WTC11 (cell line): Measurements from ENCODE around the gene UBAC2. TPM values are rescaled to one million over a fixed set of nuclear protein-coding genes. Genes with fewer than 3 reads are reported as not detected.

Experiments
- ATAC-seq: fragments of 200-7000 bp; cut with Tn5 transposase; 2 replicates; pipeline ENCODE4 v1.10.0; 2021; ENCODE audit warnings: mild to moderate bottlenecking, moderate library complexity
- CTCF ChIA-PET: fragments of 300-600 bp; sonication (Branson Sonifier 250); formaldehyde crosslinking; loops from one replicate; lab custom pipeline; 2021; ENCODE audit warnings: antibody characterized with exemption; lab: Charles Lee
- POLR2A ChIA-PET: fragments of 350-600 bp; sonication (Branson Sonifier 250); formaldehyde crosslinking; loops from one replicate; lab custom pipeline; 2021; ENCODE audit warnings: antibody characterized with exemption; lab: Charles Lee
- DNase-seq: peaks from one replicate; pipeline ENCODE4 v3.0.0; 2021; ENCODE audit warnings: low spot score
- H3K27ac Mint-ChIP-seq: 2 replicates; pipeline ENCODE4 v1.8.0; 2021; ENCODE audit warnings: mixed read lengths
- H3K27me3 Mint-ChIP-seq: 2 replicates; pipeline ENCODE4 v1.8.0; 2021; ENCODE audit warnings: low read depth, mild to moderate bottlenecking, moderate library complexity, mixed read lengths
- H3K36me3 Mint-ChIP-seq: 2 replicates; pipeline ENCODE4 v1.8.0; 2021; ENCODE audit warnings: mixed read lengths
- H3K4me1 Mint-ChIP-seq: 2 replicates; pipeline ENCODE4 v1.8.0; 2022; ENCODE audit warnings: mixed read lengths
- H3K4me3 Mint-ChIP-seq: 2 replicates; pipeline ENCODE4 v1.8.0; 2021; ENCODE audit warnings: mild to moderate bottlenecking, moderate library complexity, mixed read lengths
- H3K9me3 Mint-ChIP-seq: 2 replicates; pipeline ENCODE4 v1.8.0; 2021; ENCODE audit warnings: mixed read lengths
- ELF4 ChIP-seq: sonication (generic); formaldehyde crosslinking; IDR thresholded peaks from 2 replicates; pipeline ENCODE4 v1.8.1; 2022; ENCODE audit warnings: low read depth, mild to moderate bottlenecking, moderate library complexity, missing genetic modification reagents
- FOXK1 ChIP-seq: sonication (generic); formaldehyde crosslinking; IDR thresholded peaks from 2 replicates; pipeline ENCODE4 v1.8.0; 2022; ENCODE audit warnings: mild to moderate bottlenecking, moderate library complexity, missing genetic modification reagents
- GRHL2 ChIP-seq: fragments of 250-450 bp; sonication (Bioruptor Pico); IDR thresholded peaks from 2 replicates; pipeline ENCODE4 v1.8.0; 2022; ENCODE audit warnings: mild to moderate bottlenecking, moderate library complexity; ENCODE audit not compliant: insufficient replicate concordance, severe bottlenecking
- MYBL2 ChIP-seq: sonication (generic); formaldehyde crosslinking; IDR thresholded peaks from 2 replicates; pipeline ENCODE4 v1.8.1; 2023; ENCODE audit warnings: mild to moderate bottlenecking, moderate library complexity, missing genetic modification reagents
- RORB ChIP-seq: fragments of 250-450 bp; sonication (Bioruptor Pico); IDR thresholded peaks from 2 replicates; pipeline ENCODE4 v1.9.0; 2021; ENCODE audit warnings: mild to moderate bottlenecking
- SOX15 ChIP-seq: fragments of 250-450 bp; sonication (Bioruptor Pico); IDR thresholded peaks from 2 replicates; pipeline ENCODE4 v1.9.0; 2021; ENCODE audit warnings: mild to moderate bottlenecking
- TCF7 ChIP-seq: sonication (generic); formaldehyde crosslinking; IDR thresholded peaks from 2 replicates; pipeline ENCODE4 v1.8.0; 2022; ENCODE audit warnings: mild to moderate bottlenecking, low read depth, missing genetic modification reagents, moderate library complexity
- ZNF671 ChIP-seq: fragments of 250-450 bp; sonication (Bioruptor Pico); IDR thresholded peaks from 2 replicates; pipeline ENCODE4 v1.8.0; 2021; ENCODE audit warnings: mild to moderate bottlenecking
- total RNA-seq: library from RNA; stranded (reverse); gene quantifications from 3 replicates; pipeline ENCODE4 v1.2.3, GENCODE V29; 2021
- TF ChIP-seq, protein P1 (sequence below): sonication (generic); formaldehyde crosslinking; IDR thresholded peaks from 2 replicates; pipeline ENCODE4 v1.8.0; 2023; ENCODE audit warnings: mild to moderate bottlenecking, missing genetic modification reagents
- TF ChIP-seq, protein P2 (sequence below): sonication (generic); formaldehyde crosslinking; IDR thresholded peaks from 2 replicates; pipeline ENCODE4 v1.8.1; 2023; ENCODE audit warnings: mild to moderate bottlenecking, missing genetic modification reagents
- TF ChIP-seq, protein P3 (sequence below): sonication (generic); formaldehyde crosslinking; IDR thresholded peaks from 2 replicates; pipeline ENCODE4 v1.8.1; 2022; ENCODE audit warnings: low read depth, missing genetic modification reagents, borderline replicate concordance
- TF ChIP-seq, protein P4 (sequence below): fragments of 250-450 bp; sonication (Bioruptor Pico); IDR thresholded peaks from 2 replicates; pipeline ENCODE4 v1.8.0; 2021; ENCODE audit warnings: mild to moderate bottlenecking
- TF ChIP-seq, protein P5 (sequence below): sonication (generic); formaldehyde crosslinking; IDR thresholded peaks from 2 replicates; pipeline ENCODE4 v1.8.1; 2022; ENCODE audit warnings: mild to moderate bottlenecking, missing genetic modification reagents, moderate library complexity, borderline replicate concordance
- TF ChIP-seq, protein P6 (sequence below): fragments of 250-450 bp; sonication (Bioruptor Pico); IDR thresholded peaks from 2 replicates; pipeline ENCODE4 v2.1.2; 2022; ENCODE audit warnings: mild to moderate bottlenecking, moderate library complexity
- TF ChIP-seq, protein P7 (sequence below): sonication (generic); formaldehyde crosslinking; IDR thresholded peaks from 2 replicates; pipeline ENCODE4 v1.8.0; 2022; ENCODE audit warnings: missing genetic modification reagents
- TF ChIP-seq, protein P8 (sequence below): fragments of 200-600 bp; IDR thresholded peaks from 2 replicates; pipeline ENCODE4 v1.8.0; 2022; ENCODE audit warnings: antibody characterized with exemption
- TF ChIP-seq, protein P9 (sequence below): sonication (generic); formaldehyde crosslinking; IDR thresholded peaks from 2 replicates; pipeline ENCODE4 v1.8.0; 2022; ENCODE audit warnings: mild to moderate bottlenecking, missing genetic modification reagents

The UBAC2 gene
- total RNA-seq, 1 experiment from 2014 or later, result 64.7 TPM

DNA sequence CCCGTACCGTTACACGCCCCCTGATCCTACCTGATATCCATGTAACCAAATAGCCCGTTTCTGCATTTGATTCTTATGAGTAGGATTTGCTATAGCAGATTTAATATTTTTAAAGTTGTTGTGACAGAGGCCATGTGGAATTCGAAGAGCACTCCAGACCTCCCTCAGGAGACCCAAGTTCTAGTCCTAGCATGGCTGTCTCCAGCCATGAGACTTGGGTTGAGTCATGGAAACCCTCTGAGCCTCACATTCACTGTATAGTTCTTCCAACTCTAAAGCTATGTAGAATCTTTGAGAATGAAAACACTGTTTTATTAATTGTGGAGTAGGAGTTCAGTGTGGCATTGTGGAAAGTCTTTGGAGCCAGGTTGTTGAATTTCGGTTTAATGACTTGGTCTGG is 114.5 kb downstream of the UBAC2 start (continued):
- TF ChIP-seq, protein P1, sequence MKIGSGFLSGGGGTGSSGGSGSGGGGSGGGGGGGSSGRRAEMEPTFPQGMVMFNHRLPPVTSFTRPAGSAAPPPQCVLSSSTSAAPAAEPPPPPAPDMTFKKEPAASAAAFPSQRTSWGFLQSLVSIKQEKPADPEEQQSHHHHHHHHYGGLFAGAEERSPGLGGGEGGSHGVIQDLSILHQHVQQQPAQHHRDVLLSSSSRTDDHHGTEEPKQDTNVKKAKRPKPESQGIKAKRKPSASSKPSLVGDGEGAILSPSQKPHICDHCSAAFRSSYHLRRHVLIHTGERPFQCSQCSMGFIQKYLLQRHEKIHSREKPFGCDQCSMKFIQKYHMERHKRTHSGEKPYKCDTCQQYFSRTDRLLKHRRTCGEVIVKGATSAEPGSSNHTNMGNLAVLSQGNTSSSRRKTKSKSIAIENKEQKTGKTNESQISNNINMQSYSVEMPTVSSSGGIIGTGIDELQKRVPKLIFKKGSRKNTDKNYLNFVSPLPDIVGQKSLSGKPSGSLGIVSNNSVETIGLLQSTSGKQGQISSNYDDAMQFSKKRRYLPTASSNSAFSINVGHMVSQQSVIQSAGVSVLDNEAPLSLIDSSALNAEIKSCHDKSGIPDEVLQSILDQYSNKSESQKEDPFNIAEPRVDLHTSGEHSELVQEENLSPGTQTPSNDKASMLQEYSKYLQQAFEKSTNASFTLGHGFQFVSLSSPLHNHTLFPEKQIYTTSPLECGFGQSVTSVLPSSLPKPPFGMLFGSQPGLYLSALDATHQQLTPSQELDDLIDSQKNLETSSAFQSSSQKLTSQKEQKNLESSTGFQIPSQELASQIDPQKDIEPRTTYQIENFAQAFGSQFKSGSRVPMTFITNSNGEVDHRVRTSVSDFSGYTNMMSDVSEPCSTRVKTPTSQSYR, result no peak
- TF ChIP-seq ZNF671 (CRISPR knock-in tag), result no peak
- TF ChIP-seq, protein P2, sequence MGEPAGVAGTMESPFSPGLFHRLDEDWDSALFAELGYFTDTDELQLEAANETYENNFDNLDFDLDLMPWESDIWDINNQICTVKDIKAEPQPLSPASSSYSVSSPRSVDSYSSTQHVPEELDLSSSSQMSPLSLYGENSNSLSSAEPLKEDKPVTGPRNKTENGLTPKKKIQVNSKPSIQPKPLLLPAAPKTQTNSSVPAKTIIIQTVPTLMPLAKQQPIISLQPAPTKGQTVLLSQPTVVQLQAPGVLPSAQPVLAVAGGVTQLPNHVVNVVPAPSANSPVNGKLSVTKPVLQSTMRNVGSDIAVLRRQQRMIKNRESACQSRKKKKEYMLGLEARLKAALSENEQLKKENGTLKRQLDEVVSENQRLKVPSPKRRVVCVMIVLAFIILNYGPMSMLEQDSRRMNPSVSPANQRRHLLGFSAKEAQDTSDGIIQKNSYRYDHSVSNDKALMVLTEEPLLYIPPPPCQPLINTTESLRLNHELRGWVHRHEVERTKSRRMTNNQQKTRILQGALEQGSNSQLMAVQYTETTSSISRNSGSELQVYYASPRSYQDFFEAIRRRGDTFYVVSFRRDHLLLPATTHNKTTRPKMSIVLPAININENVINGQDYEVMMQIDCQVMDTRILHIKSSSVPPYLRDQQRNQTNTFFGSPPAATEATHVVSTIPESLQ (CRISPR knock-in tag), result no peak
- TF ChIP-seq TCF7 (CRISPR knock-in tag), result no peak
- TF ChIP-seq, protein P3, sequence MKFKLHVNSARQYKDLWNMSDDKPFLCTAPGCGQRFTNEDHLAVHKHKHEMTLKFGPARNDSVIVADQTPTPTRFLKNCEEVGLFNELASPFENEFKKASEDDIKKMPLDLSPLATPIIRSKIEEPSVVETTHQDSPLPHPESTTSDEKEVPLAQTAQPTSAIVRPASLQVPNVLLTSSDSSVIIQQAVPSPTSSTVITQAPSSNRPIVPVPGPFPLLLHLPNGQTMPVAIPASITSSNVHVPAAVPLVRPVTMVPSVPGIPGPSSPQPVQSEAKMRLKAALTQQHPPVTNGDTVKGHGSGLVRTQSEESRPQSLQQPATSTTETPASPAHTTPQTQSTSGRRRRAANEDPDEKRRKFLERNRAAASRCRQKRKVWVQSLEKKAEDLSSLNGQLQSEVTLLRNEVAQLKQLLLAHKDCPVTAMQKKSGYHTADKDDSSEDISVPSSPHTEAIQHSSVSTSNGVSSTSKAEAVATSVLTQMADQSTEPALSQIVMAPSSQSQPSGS (CRISPR knock-in tag), result no peak
- TF ChIP-seq, protein P4, sequence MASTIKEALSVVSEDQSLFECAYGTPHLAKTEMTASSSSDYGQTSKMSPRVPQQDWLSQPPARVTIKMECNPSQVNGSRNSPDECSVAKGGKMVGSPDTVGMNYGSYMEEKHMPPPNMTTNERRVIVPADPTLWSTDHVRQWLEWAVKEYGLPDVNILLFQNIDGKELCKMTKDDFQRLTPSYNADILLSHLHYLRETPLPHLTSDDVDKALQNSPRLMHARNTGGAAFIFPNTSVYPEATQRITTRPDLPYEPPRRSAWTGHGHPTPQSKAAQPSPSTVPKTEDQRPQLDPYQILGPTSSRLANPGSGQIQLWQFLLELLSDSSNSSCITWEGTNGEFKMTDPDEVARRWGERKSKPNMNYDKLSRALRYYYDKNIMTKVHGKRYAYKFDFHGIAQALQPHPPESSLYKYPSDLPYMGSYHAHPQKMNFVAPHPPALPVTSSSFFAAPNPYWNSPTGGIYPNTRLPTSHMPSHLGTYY, result no peak
- TF ChIP-seq, protein P5, sequence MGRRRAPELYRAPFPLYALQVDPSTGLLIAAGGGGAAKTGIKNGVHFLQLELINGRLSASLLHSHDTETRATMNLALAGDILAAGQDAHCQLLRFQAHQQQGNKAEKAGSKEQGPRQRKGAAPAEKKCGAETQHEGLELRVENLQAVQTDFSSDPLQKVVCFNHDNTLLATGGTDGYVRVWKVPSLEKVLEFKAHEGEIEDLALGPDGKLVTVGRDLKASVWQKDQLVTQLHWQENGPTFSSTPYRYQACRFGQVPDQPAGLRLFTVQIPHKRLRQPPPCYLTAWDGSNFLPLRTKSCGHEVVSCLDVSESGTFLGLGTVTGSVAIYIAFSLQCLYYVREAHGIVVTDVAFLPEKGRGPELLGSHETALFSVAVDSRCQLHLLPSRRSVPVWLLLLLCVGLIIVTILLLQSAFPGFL (CRISPR knock-in tag), result no peak
- TF ChIP-seq ELF4, result no peak

DNA sequence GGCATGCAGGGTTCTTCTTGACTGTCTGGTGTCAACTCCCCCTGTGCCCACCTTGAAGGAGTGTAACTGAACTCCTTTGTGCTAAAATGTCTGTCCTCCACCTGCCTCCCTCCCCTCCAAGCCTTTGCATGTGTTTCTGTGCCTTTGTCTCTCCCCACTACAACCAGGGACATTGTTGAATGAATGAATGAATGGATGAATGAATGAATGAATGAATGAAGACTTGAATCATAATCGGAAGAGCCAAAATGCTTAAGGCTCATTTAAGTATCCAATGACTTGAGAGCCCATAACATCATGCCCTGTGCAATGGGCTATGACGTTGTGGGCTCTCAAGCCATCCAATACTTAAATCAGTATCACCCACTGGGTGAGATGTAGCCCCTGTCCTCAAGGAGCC is 115.6 kb downstream of the UBAC2 start:
- CTCF ChIA-PET, result no interaction called here
- peaks cover 16% of the 10 kb centered on the region for H3K36me3 Mint-ChIP-seq
- no peak overlapping the region for H3K27ac Mint-ChIP-seq
- H3K27me3 Mint-ChIP-seq, result no peaks in the 10 kb centered on the region
- H3K9me3 Mint-ChIP-seq, result no peaks in the 10 kb centered on the region
- no peak overlapping the region for H3K4me3 Mint-ChIP-seq
- peaks cover 23% of the 10 kb centered on the region for H3K4me1 Mint-ChIP-seq
- DNase-seq (no peak), ATAC-seq (no peak)
- POLR2A ChIA-PET, result no interaction called here
- TF ChIP-seq RORB (CRISPR knock-in tag) (no peak), MYBL2 (no peak), FOXK1 (CRISPR knock-in tag) (no peak), SOX15 (no peak), GRHL2 (CRISPR knock-in tag) (no peak)
- TF ChIP-seq, protein P2 (CRISPR knock-in tag), result no peak
- TF ChIP-seq, protein P6, sequence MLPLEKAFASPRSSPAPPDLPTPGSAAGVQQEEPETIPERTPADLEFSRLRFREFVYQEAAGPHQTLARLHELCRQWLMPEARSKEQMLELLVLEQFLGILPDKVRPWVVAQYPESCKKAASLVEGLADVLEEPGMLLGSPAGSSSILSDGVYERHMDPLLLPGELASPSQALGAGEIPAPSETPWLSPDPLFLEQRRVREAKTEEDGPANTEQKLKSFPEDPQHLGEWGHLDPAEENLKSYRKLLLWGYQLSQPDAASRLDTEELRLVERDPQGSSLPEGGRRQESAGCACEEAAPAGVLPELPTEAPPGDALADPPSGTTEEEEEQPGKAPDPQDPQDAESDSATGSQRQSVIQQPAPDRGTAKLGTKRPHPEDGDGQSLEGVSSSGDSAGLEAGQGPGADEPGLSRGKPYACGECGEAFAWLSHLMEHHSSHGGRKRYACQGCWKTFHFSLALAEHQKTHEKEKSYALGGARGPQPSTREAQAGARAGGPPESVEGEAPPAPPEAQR (CRISPR knock-in tag), result no peak
- TF ChIP-seq, protein P7, sequence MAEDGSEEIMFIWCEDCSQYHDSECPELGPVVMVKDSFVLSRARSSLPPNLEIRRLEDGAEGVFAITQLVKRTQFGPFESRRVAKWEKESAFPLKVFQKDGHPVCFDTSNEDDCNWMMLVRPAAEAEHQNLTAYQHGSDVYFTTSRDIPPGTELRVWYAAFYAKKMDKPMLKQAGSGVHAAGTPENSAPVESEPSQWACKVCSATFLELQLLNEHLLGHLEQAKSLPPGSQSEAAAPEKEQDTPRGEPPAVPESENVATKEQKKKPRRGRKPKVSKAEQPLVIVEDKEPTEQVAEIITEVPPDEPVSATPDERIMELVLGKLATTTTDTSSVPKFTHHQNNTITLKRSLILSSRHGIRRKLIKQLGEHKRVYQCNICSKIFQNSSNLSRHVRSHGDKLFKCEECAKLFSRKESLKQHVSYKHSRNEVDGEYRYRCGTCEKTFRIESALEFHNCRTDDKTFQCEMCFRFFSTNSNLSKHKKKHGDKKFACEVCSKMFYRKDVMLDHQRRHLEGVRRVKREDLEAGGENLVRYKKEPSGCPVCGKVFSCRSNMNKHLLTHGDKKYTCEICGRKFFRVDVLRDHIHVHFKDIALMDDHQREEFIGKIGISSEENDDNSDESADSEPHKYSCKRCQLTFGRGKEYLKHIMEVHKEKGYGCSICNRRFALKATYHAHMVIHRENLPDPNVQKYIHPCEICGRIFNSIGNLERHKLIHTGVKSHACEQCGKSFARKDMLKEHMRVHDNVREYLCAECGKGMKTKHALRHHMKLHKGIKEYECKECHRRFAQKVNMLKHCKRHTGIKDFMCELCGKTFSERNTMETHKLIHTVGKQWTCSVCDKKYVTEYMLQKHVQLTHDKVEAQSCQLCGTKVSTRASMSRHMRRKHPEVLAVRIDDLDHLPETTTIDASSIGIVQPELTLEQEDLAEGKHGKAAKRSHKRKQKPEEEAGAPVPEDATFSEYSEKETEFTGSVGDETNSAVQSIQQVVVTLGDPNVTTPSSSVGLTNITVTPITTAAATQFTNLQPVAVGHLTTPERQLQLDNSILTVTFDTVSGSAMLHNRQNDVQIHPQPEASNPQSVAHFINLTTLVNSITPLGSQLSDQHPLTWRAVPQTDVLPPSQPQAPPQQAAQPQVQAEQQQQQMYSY (CRISPR knock-in tag), result no peak
- TF ChIP-seq, protein P8, sequence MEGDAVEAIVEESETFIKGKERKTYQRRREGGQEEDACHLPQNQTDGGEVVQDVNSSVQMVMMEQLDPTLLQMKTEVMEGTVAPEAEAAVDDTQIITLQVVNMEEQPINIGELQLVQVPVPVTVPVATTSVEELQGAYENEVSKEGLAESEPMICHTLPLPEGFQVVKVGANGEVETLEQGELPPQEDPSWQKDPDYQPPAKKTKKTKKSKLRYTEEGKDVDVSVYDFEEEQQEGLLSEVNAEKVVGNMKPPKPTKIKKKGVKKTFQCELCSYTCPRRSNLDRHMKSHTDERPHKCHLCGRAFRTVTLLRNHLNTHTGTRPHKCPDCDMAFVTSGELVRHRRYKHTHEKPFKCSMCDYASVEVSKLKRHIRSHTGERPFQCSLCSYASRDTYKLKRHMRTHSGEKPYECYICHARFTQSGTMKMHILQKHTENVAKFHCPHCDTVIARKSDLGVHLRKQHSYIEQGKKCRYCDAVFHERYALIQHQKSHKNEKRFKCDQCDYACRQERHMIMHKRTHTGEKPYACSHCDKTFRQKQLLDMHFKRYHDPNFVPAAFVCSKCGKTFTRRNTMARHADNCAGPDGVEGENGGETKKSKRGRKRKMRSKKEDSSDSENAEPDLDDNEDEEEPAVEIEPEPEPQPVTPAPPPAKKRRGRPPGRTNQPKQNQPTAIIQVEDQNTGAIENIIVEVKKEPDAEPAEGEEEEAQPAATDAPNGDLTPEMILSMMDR, result no peak
- TF ChIP-seq, protein P9, sequence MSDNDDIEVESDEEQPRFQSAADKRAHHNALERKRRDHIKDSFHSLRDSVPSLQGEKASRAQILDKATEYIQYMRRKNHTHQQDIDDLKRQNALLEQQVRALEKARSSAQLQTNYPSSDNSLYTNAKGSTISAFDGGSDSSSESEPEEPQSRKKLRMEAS, result no peak
